Vagina (tissue), 2 donors: ENCODE measurements around the gene ACTR3C. TPM values are rescaled to one million over a fixed set of nuclear protein-coding genes. Genes with fewer than 3 reads are reported as not detected.

Experiments used
- DNase-seq, 2 donors: peaks; one replicate each; pipeline ENCODE4 v3.0.0-alpha.2; 2017; ENCODE audit errors: extremely low spot score in 2 of 2
- H3K27ac ChIP-seq: fragments of 200-600 bp; sonication (generic); one replicate; pipeline ENCODE4 v1.5.1; 2019
- H3K27me3 ChIP-seq: fragments of 200-600 bp; sonication (generic); one replicate; pipeline ENCODE4 v1.5.1; 2019
- H3K36me3 ChIP-seq, 2 donors: fragments of 200-600 bp; sonication (generic); one replicate each; pipeline ENCODE4 v1.5.1; 2017 to 2019
- H3K4me1 ChIP-seq: fragments of 200-600 bp; sonication (generic); one replicate; pipeline ENCODE4 v1.5.1; 2019
- H3K4me3 ChIP-seq, 2 donors: fragments of 200-600 bp; sonication (generic); 1 replicate in 1 of 2; 2 replicates in 1 of 2; pipeline ENCODE4 v1.5.1; 2016 to 2019
- H3K9me3 ChIP-seq: fragments of 200-600 bp; sonication (generic); one replicate; pipeline ENCODE4 v1.5.1; 2019
- CTCF ChIP-seq, 3 experiments: fragments of 450-650 bp in 2 of 3; fragments of 200-600 bp in 1 of 3; sonication (generic) in 1 of 3; IDR thresholded peaks; one replicate each; pipeline ENCODE4 v1.5.1; 2017 to 2019; ENCODE audit warnings: antibody characterized with exemption in 3 of 3, mild to moderate bottlenecking in 2 of 3, moderate library complexity in 2 of 3
- POLR2A ChIP-seq, 2 donors: fragments of 450-650 bp; IDR thresholded peaks; one replicate each; pipeline ENCODE4 v1.6.1; 2017; ENCODE audit warnings: antibody characterized with exemption in 2 of 2, mild to moderate bottlenecking in 2 of 2, moderate library complexity in 2 of 2
- POLR2AphosphoS5 ChIP-seq, 2 donors: sonication (generic); formaldehyde crosslinking; IDR thresholded peaks; one replicate each; pipeline ENCODE4 v1.9.0; 2017; ENCODE audit warnings: antibody characterized with exemption in 2 of 2, mild to moderate bottlenecking in 2 of 2, low read depth in 1 of 2; ENCODE audit not compliant: insufficient read depth in 1 of 2
- intact Hi-C: fragments of 100-400 bp; cut with DNase I; formaldehyde crosslinking; loops from one replicate; pipeline ENCODE4 v1.15.1; 2023
- total RNA-seq: library from RNA; depleted of rRNA; stranded (reverse); fragments of >200 nt; gene quantifications from one replicate; pipeline ENCODE4 v1.2.3, GENCODE V29; 2016

The ACTR3C gene
- total RNA-seq, 1 donor from 2014 or later: 24.1 TPM

GRCh38 chr7:150336746-150337145 lies 13.4 kb upstream of the ACTR3C start:
- TF ChIP-seq POLR2AphosphoS5 (IDR thresholded peaks at IDR 0.05; ENCODE audit: insufficient read depth in 1 of 2, low read depth in 1 of 2) (no peak), CTCF (IDR thresholded peaks at IDR 0.05) (no peak), POLR2A (IDR thresholded peaks at IDR 0.05) (no peak)
- no peaks in the 10 kb centered on the region for H3K36me3 ChIP-seq
- H3K9me3 ChIP-seq: no peaks in the 10 kb centered on the region
- DNase-seq: no peak
- H3K27ac ChIP-seq: peak overlapping the region; percentile 90
- H3K27me3 ChIP-seq: no peaks in the 10 kb centered on the region
- H3K4me1 ChIP-seq: peaks cover 53% of the 10 kb centered on the region
- no peak overlapping the region for H3K4me3 ChIP-seq
- intact Hi-C loops: no loop called here

GRCh38 chr7:150335774-150336112 lies 12.4 kb upstream of the ACTR3C start:
- no peak for DNase-seq
- Histone ChIP-seq H3K9me3 (no peaks in the 10 kb centered on the region), H3K27ac (peak overlapping the region; percentile 90), H3K36me3 (no peaks in the 10 kb centered on the region), H3K4me3 (peak overlapping the region in 1 of 2 donors; percentile 9), H3K27me3 (no peaks in the 10 kb centered on the region), H3K4me1 (peaks cover 45% of the 10 kb centered on the region)
- TF ChIP-seq POLR2AphosphoS5 (IDR thresholded peaks at IDR 0.05; ENCODE audit: insufficient read depth in 1 of 2, low read depth in 1 of 2): no peak
- no peak for TF ChIP-seq POLR2A (IDR thresholded peaks at IDR 0.05)
- TF ChIP-seq CTCF (IDR thresholded peaks at IDR 0.05): no peak
- intact Hi-C loops: no loop called here

GRCh38 chr7:150335108-150335773 lies 11.9 kb upstream of the ACTR3C start:
- Histone ChIP-seq H3K4me1 (peaks cover 40% of the 10 kb centered on the region), H3K27ac (peak overlapping the region; percentile 90), H3K4me3 (peak overlapping the region in 1 of 2 donors; percentile 9), H3K9me3 (no peaks in the 10 kb centered on the region), H3K27me3 (no peaks in the 10 kb centered on the region), H3K36me3 (no peaks in the 10 kb centered on the region)
- intact Hi-C loops: no loop called here
- no peak for DNase-seq
- TF ChIP-seq CTCF (IDR thresholded peaks at IDR 0.05): no peak
- peak; percentile 31 to 52 for TF ChIP-seq POLR2AphosphoS5 (IDR thresholded peaks at IDR 0.05; ENCODE audit: insufficient read depth in 1 of 2, low read depth in 1 of 2)

- Histone ChIP-seq H3K36me3 (no peaks in the 10 kb centered on the region), H3K9me3 (no peaks in the 10 kb centered on the region), H3K27me3 (no peaks in the 10 kb centered on the region), H3K27ac (peak overlapping the region; percentile 90), H3K4me1 (peaks cover 29% of the 10 kb centered on the region), H3K4me3 (no peak overlapping the region)
- intact Hi-C loops: no loop called here
- no peak for TF ChIP-seq CTCF (IDR thresholded peaks at IDR 0.05)
- TF ChIP-seq POLR2A (IDR thresholded peaks at IDR 0.05): no peak
- TF ChIP-seq POLR2AphosphoS5 (IDR thresholded peaks at IDR 0.05; ENCODE audit: insufficient read depth in 1 of 2, low read depth in 1 of 2): no peak
- no peak for DNase-seq
Observed at GRCh38 chr7:150334108-150334507, 10.8 kb upstream of the ACTR3C start.

- H3K36me3 ChIP-seq: no peaks in the 10 kb centered on the region
- peaks cover 25% of the 10 kb centered on the region for H3K4me1 ChIP-seq
- no peak overlapping the region for H3K4me3 ChIP-seq
- intact Hi-C loops: no loop called here
- TF ChIP-seq POLR2A (IDR thresholded peaks at IDR 0.05): no peak
- TF ChIP-seq POLR2AphosphoS5 (IDR thresholded peaks at IDR 0.05; ENCODE audit: insufficient read depth in 1 of 2, low read depth in 1 of 2): no peak
- TF ChIP-seq CTCF (IDR thresholded peaks at IDR 0.05): no peak
- no peaks in the 10 kb centered on the region for H3K27me3 ChIP-seq
- H3K9me3 ChIP-seq: no peaks in the 10 kb centered on the region
- DNase-seq: no peak
- peak overlapping the region; percentile 90 for H3K27ac ChIP-seq
Observed at GRCh38 chr7:150333659-150334058, 10.3 kb upstream of the ACTR3C start.
